Astrocyte of the spinal cord (primary cell): Measurements from ENCODE around the gene TEX55.
"Not testable (repeated sequence)": the region's sequence is repeated elsewhere in the genome, so short reads cannot be mapped to it uniquely, and the experiment has no call there.

Experiments
- DNase-seq: peaks from one replicate; pipeline ENCODE4 v3.0.0; 2011; ENCODE audit warnings: low read depth, low spot score
- H3K4me3 ChIP-seq: 2 replicates; pipeline ENCODE4 v1.5.1; 2011; ENCODE audit warnings: low read depth, mild to moderate bottlenecking, low read length, moderate library complexity
- CTCF ChIP-seq: IDR thresholded peaks from 2 replicates; pipeline ENCODE4 v1.5.1; 2012; ENCODE audit warnings: low read depth, mild to moderate bottlenecking, low read length, inconsistent platforms
- in situ Hi-C: cut with HindIII; loops from 2 replicates; pipeline ENCODE4 v1.10.0; 2017; ENCODE audit warnings: low sequenced_read_pairs

TEX55 gene

GRCh38 chr3:119122350-119122749, 23.6 kb upstream of the TEX55 start:
- no peak for TF ChIP-seq CTCF
- DNase-seq = no peak
- in situ Hi-C loops = no loop called here
- H3K4me3 ChIP-seq = no peak overlapping the region

- in situ Hi-C loops = no loop called here
- TF ChIP-seq CTCF = no peak
- H3K4me3 ChIP-seq = no peak overlapping the region
- DNase-seq = no peak
Observed at GRCh38 chr3:119125342-119125741, 20.6 kb upstream of the TEX55 start.

DNA sequence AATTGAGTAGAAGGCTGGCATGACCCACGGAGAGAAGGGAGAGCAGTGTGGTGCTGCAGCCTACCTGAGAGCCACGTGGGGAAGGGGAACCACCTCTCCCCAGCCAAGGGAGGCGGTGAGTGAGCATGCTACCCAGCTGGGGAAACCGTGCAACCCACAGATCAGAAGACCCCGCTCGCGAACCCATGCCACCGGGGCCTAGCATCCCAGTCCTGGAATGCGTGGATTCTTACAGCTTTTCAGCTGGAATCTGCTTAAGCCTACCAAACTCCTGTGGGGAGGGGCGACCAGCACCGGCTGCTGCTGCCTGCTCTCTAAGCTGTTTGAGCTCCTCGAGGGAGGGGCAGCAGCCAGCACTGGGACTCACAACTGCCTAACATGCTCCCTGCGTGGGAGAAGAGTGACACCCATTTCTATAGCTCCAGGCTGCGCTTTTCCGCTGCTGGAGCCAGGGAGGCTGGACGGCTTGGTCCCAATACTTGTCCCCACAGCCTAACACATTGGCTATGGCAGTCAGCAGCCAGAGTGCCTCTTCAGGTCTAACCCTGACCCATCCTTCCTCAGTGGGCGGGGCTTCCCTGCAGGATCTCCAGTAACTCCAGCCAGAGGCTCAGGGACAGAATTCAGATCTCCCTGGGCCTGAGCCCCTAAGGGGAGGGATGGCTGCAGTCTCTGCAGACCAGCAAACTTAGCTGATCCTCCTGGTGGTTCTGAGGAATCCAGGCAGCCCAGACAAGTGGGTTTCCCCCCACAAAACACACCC, 20.0 kb upstream of the TEX55 start:
- no peak overlapping the region for H3K4me3 ChIP-seq
- no peak for TF ChIP-seq CTCF
- in situ Hi-C loops = no loop called here
- no peak for DNase-seq

- DNase-seq, in situ Hi-C loops: not testable (repeated sequence)
Observed at GRCh38 chr3:119130291-119130690, 15.7 kb upstream of the TEX55 start.

DNA sequence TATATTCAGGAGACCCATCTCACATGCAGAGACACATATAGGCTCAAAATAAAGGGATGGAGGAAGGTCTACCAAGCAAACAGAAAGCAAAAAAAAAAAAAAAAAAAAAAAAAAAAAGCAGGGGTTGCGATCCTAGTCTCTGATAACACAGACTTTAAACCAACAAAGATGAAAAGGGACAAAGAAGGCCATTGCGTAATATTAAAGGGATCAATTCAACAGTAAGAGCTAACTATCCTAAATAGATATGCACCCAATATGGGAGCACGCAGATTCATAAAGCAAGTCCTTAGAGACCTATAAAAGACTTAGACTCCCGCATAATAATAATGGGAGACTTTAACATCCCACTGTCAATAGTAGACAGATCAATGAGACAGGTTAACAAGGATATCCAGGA, 13.7 kb upstream of the TEX55 start:
- in situ Hi-C loops, DNase-seq, H3K4me3 ChIP-seq: not testable (repeated sequence)

More at GRCh38 chr3:119130291-119130690, 15.7 kb upstream of the TEX55 start:
- H3K4me3 ChIP-seq = not testable (repeated sequence)

- H3K4me3 ChIP-seq, DNase-seq, in situ Hi-C loops: not testable (repeated sequence)
Observed at GRCh38 chr3:119139360-119139759, 6.6 kb upstream of the TEX55 start.

- no peak overlapping the region for H3K4me3 ChIP-seq
- no peak for DNase-seq
- no peak for TF ChIP-seq CTCF
- in situ Hi-C loops = no loop called here
Observed at GRCh38 chr3:119140466-119140865, 5.5 kb upstream of the TEX55 start.

- H3K4me3 ChIP-seq = no peak overlapping the region
- DNase-seq = no peak
- TF ChIP-seq CTCF = no peak
- in situ Hi-C loops = no loop called here
Observed at GRCh38 chr3:119145128-119145499, 851 bp upstream of the TEX55 start.
